Body of pancreas (tissue), 4 donors: ENCODE measurements around the gene CSNK1A1.

Experiments used
- POLR2A ChIP-seq, 3 donors: fragments of 450-650 bp; IDR thresholded peaks; one replicate each; pipeline ENCODE4 v1.6.1; 2016; ENCODE audit warnings: antibody characterized with exemption in 3 of 3, mild to moderate bottlenecking in 2 of 3
- TF ChIP-seq, protein P1 (sequence below), 7 experiments: fragments of 450-650 bp in 4 of 7; fragments of 200-600 bp in 3 of 7; sonication (generic) in 3 of 7; IDR thresholded peaks; one replicate each; pipeline ENCODE4 v1.5.1; 2016 to 2019; ENCODE audit warnings: antibody characterized with exemption in 7 of 7

DNA sequence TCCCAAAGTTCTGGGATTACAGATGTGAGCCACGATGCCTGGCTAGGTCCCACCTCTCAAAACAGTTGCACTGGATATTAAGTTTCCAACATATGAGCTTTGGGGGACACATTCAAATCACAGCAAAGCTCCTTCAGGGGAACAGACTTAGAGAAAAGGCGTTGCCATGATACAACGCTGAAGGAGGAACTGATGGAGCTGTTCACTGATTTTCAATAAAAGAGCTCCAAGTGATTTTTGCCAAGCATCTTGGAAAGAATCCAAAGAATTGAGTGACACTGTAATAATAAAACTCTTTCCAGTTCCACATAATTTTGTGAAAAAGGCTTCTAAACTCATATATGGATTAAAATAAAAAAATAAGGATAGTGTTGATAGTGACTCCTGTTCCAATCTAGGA is 72.5 kb downstream of the CSNK1A1 start:
- no peak for TF ChIP-seq POLR2A (IDR thresholded peaks at IDR 0.05)
- TF ChIP-seq, protein P1, sequence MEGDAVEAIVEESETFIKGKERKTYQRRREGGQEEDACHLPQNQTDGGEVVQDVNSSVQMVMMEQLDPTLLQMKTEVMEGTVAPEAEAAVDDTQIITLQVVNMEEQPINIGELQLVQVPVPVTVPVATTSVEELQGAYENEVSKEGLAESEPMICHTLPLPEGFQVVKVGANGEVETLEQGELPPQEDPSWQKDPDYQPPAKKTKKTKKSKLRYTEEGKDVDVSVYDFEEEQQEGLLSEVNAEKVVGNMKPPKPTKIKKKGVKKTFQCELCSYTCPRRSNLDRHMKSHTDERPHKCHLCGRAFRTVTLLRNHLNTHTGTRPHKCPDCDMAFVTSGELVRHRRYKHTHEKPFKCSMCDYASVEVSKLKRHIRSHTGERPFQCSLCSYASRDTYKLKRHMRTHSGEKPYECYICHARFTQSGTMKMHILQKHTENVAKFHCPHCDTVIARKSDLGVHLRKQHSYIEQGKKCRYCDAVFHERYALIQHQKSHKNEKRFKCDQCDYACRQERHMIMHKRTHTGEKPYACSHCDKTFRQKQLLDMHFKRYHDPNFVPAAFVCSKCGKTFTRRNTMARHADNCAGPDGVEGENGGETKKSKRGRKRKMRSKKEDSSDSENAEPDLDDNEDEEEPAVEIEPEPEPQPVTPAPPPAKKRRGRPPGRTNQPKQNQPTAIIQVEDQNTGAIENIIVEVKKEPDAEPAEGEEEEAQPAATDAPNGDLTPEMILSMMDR (IDR thresholded peaks at IDR 0.05): no peak
